ENCODE data around the gene NVL.

NVL gene

DNA sequence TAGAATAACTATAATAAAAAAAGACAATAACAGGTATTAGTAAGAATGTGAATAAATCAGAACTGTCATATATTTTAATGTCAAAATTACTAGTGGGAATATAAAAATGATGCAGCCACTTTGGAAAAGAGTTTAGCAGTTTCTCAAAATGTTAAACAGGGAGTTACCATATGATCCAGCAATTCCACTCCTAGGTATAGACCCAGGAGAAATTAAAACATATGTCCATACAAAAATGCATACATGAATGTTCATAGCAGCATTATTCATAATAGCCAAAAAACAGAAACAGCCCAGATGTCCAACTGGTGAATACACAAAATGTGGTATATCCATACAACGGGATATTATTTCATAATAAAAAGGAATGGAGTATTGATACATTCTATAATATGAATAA lies 71.6 kb downstream of the NVL start:
- Histone ChIP-seq H3K4me2 (ENCODE audit: insufficient read depth, low read length, poor library complexity, severe bottlenecking) (no peak overlapping the region), H3K36me3 (replicated peaks in 1 of 2; ENCODE audit: control insufficient read depth in 2 of 2, insufficient read depth in 2 of 2, low read length in 2 of 2) (peaks cover 0 to 33% of the 10 kb centered on the region in 2 donors), H3K27ac (replicated peaks; ENCODE audit: low read length) (no peak overlapping the region), H3K9me3 (replicated peaks in 1 of 2; ENCODE audit: control insufficient read depth in 2 of 2, insufficient read depth in 1 of 2, low read depth in 1 of 2, low read length in 2 of 2) (no peaks in the 10 kb centered on the region), H3K4me3 (ENCODE audit: low read length in 2 of 2) (no peak overlapping the region), H3K9ac (ENCODE audit: low read depth, low read length, poor library complexity) (no peak overlapping the region), H3K79me1 (ENCODE audit: low read depth, low read length) (no peaks in the 10 kb centered on the region), H2BK5ac (ENCODE audit: low read length) (no peak overlapping the region), H4K91ac (ENCODE audit: low read depth, low read length, poor library complexity) (no peak overlapping the region), H2BK15ac (ENCODE audit: low read length) (no peak overlapping the region), H3K4ac (ENCODE audit: low read length) (no peak overlapping the region), H3K14ac (ENCODE audit: low read length) (no peak overlapping the region), H4K8ac (ENCODE audit: low read depth, low read length) (no peak overlapping the region), H2AFZ (ENCODE audit: low read length) (no peak overlapping the region), H3K18ac (ENCODE audit: low read length) (no peak overlapping the region), H3K27me3 (ENCODE audit: control insufficient read depth in 3 of 3, insufficient read depth in 3 of 3, low read depth in 1 of 3, low read length in 3 of 3) (no peaks in the 10 kb centered on the region), H3K4me1 (ENCODE audit: control insufficient read depth in 2 of 2, insufficient read depth in 1 of 2, low read depth in 1 of 2, low read length in 2 of 2) (peaks cover 0 to 2% of the 10 kb centered on the region in 2 donors), H2BK120ac (ENCODE audit: low read depth, low read length) (no peak overlapping the region), H2AK5ac (ENCODE audit: low read depth, low read length) (no peak overlapping the region), H3K23ac (ENCODE audit: low read depth, low read length, poor library complexity) (no peak overlapping the region), H2BK12ac (ENCODE audit: low read length) (no peak overlapping the region)
- DNase-seq (ENCODE audit: low spot score) = no peak
- WGBS, 2 donors (ENCODE audit: extremely low coverage in 2 of 2, insufficient read length in 2 of 2, insufficient replicate concordance in 1 of 2) = no CpG with 5 or more reads among the region's 1 CpG

GRCh38 chr1:224256640-224257039 lies 73.3 kb downstream of the NVL start:
- H3K27ac ChIP-seq (replicated peaks; ENCODE audit: low read length) = peak overlapping the region; percentile 70
- H2AFZ ChIP-seq (ENCODE audit: low read length) = no peak overlapping the region
- H2BK12ac ChIP-seq (ENCODE audit: low read length) = no peak overlapping the region
- no peaks in the 10 kb centered on the region for H3K27me3 ChIP-seq (ENCODE audit: control insufficient read depth in 3 of 3, insufficient read depth in 3 of 3, low read depth in 1 of 3, low read length in 3 of 3)
- H4K91ac ChIP-seq (ENCODE audit: low read depth, low read length, poor library complexity) = no peak overlapping the region
- H3K14ac ChIP-seq (ENCODE audit: low read length) = no peak overlapping the region
- WGBS, 2 donors (ENCODE audit: extremely low coverage in 2 of 2, insufficient read length in 2 of 2, insufficient replicate concordance in 1 of 2) = no CpG with 5 or more reads among the region's 3 CpGs
- H3K36me3 ChIP-seq (replicated peaks in 1 of 2; ENCODE audit: control insufficient read depth in 2 of 2, insufficient read depth in 2 of 2, low read length in 2 of 2) = peaks cover 0 to 23% of the 10 kb centered on the region in 2 donors
- H3K9me3 ChIP-seq (replicated peaks in 1 of 2; ENCODE audit: control insufficient read depth in 2 of 2, insufficient read depth in 1 of 2, low read depth in 1 of 2, low read length in 2 of 2) = no peaks in the 10 kb centered on the region
- H3K4ac ChIP-seq (ENCODE audit: low read length) = no peak overlapping the region
- no peak overlapping the region for H2AK5ac ChIP-seq (ENCODE audit: low read depth, low read length)
- H3K79me1 ChIP-seq (ENCODE audit: low read depth, low read length) = no peaks in the 10 kb centered on the region
- H2BK5ac ChIP-seq (ENCODE audit: low read length) = no peak overlapping the region
- no peak overlapping the region for H2BK15ac ChIP-seq (ENCODE audit: low read length)
- no peak overlapping the region for H3K9ac ChIP-seq (ENCODE audit: low read depth, low read length, poor library complexity)
- no peak overlapping the region for H3K4me3 ChIP-seq (ENCODE audit: low read length in 2 of 2)
- H3K23ac ChIP-seq (ENCODE audit: low read depth, low read length, poor library complexity) = no peak overlapping the region
- H3K18ac ChIP-seq (ENCODE audit: low read length) = no peak overlapping the region
- H3K4me2 ChIP-seq (ENCODE audit: insufficient read depth, low read length, poor library complexity, severe bottlenecking) = no peak overlapping the region
- DNase-seq (ENCODE audit: low spot score) = no peak
- H3K4me1 ChIP-seq (ENCODE audit: control insufficient read depth in 2 of 2, insufficient read depth in 1 of 2, low read depth in 1 of 2, low read length in 2 of 2) = peaks cover 0 to 2% of the 10 kb centered on the region in 2 donors
- H2BK120ac ChIP-seq (ENCODE audit: low read depth, low read length) = no peak overlapping the region
- no peak overlapping the region for H4K8ac ChIP-seq (ENCODE audit: low read depth, low read length)

DNA sequence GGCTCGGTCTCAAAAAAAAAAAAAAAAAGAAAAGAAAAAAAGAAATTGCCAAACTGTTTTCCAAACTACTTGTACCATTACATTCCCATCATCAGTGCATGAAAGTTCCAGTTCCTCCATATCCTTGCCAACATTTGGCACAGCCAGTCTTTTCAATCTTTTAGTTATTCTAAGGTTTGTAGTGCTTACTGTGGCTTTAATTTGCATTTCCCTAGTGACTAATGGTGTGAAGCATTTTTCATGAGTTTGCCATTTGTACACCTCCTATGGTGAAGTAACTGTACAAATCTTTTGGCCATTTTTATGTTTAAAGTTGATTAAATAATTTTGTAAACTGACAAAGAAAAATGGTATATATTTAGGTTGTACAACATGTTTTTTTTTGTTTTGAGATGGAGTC lies 76.3 kb downstream of the NVL start:
- H2BK12ac ChIP-seq (ENCODE audit: low read length) = no peak overlapping the region
- no peak overlapping the region for H3K9ac ChIP-seq (ENCODE audit: low read depth, low read length, poor library complexity)
- H2AK5ac ChIP-seq (ENCODE audit: low read depth, low read length) = no peak overlapping the region
- no peaks in the 10 kb centered on the region for H3K27me3 ChIP-seq (ENCODE audit: control insufficient read depth in 3 of 3, insufficient read depth in 3 of 3, low read depth in 1 of 3, low read length in 3 of 3)
- no peak overlapping the region for H2AFZ ChIP-seq (ENCODE audit: low read length)
- H3K9me3 ChIP-seq (replicated peaks in 1 of 2; ENCODE audit: control insufficient read depth in 2 of 2, insufficient read depth in 1 of 2, low read depth in 1 of 2, low read length in 2 of 2) = no peaks in the 10 kb centered on the region
- no peak overlapping the region for H3K27ac ChIP-seq (replicated peaks; ENCODE audit: low read length)
- no peak overlapping the region for H3K23ac ChIP-seq (ENCODE audit: low read depth, low read length, poor library complexity)
- WGBS, 2 donors (ENCODE audit: extremely low coverage in 2 of 2, insufficient read length in 2 of 2, insufficient replicate concordance in 1 of 2) = no CpG with 5 or more reads among the region's 1 CpG
- H2BK120ac ChIP-seq (ENCODE audit: low read depth, low read length) = no peak overlapping the region
- H2BK15ac ChIP-seq (ENCODE audit: low read length) = no peak overlapping the region
- no peak overlapping the region for H3K14ac ChIP-seq (ENCODE audit: low read length)
- no peak overlapping the region for H3K18ac ChIP-seq (ENCODE audit: low read length)
- H3K4me2 ChIP-seq (ENCODE audit: insufficient read depth, low read length, poor library complexity, severe bottlenecking) = no peak overlapping the region
- H4K91ac ChIP-seq (ENCODE audit: low read depth, low read length, poor library complexity) = no peak overlapping the region
- H4K8ac ChIP-seq (ENCODE audit: low read depth, low read length) = no peak overlapping the region
- DNase-seq (ENCODE audit: low spot score) = no peak
- H3K4me3 ChIP-seq (ENCODE audit: low read length in 2 of 2) = no peak overlapping the region
- peaks cover 0 to 2% of the 10 kb centered on the region in 2 donors for H3K4me1 ChIP-seq (ENCODE audit: control insufficient read depth in 2 of 2, insufficient read depth in 1 of 2, low read depth in 1 of 2, low read length in 2 of 2)
- no peaks in the 10 kb centered on the region for H3K79me1 ChIP-seq (ENCODE audit: low read depth, low read length)
- peaks cover 4 to 28% of the 10 kb centered on the region in 2 donors for H3K36me3 ChIP-seq (replicated peaks in 1 of 2; ENCODE audit: control insufficient read depth in 2 of 2, insufficient read depth in 2 of 2, low read length in 2 of 2)
- H2BK5ac ChIP-seq (ENCODE audit: low read length) = no peak overlapping the region
- H3K4ac ChIP-seq (ENCODE audit: low read length) = no peak overlapping the region

GRCh38 chr1:224252479-224252878 lies 77.5 kb downstream of the NVL start:
- no peak overlapping the region for H2AFZ ChIP-seq (ENCODE audit: low read length)
- no peak overlapping the region for H3K4me3 ChIP-seq (ENCODE audit: low read length in 2 of 2)
- H4K8ac ChIP-seq (ENCODE audit: low read depth, low read length) = no peak overlapping the region
- no peaks in the 10 kb centered on the region for H3K79me1 ChIP-seq (ENCODE audit: low read depth, low read length)
- H3K14ac ChIP-seq (ENCODE audit: low read length) = no peak overlapping the region
- H3K4me2 ChIP-seq (ENCODE audit: insufficient read depth, low read length, poor library complexity, severe bottlenecking) = no peak overlapping the region
- no peaks in the 10 kb centered on the region for H3K27me3 ChIP-seq (ENCODE audit: control insufficient read depth in 3 of 3, insufficient read depth in 3 of 3, low read depth in 1 of 3, low read length in 3 of 3)
- peaks cover 0 to 2% of the 10 kb centered on the region in 2 donors for H3K4me1 ChIP-seq (ENCODE audit: control insufficient read depth in 2 of 2, insufficient read depth in 1 of 2, low read depth in 1 of 2, low read length in 2 of 2)
- H3K9ac ChIP-seq (ENCODE audit: low read depth, low read length, poor library complexity) = no peak overlapping the region
- no peak overlapping the region for H3K23ac ChIP-seq (ENCODE audit: low read depth, low read length, poor library complexity)
- no peak overlapping the region for H2AK5ac ChIP-seq (ENCODE audit: low read depth, low read length)
- H3K9me3 ChIP-seq (replicated peaks in 1 of 2; ENCODE audit: control insufficient read depth in 2 of 2, insufficient read depth in 1 of 2, low read depth in 1 of 2, low read length in 2 of 2) = no peaks in the 10 kb centered on the region
- H2BK120ac ChIP-seq (ENCODE audit: low read depth, low read length) = no peak overlapping the region
- H4K91ac ChIP-seq (ENCODE audit: low read depth, low read length, poor library complexity) = no peak overlapping the region
- peaks cover 7 to 35% of the 10 kb centered on the region in 2 donors for H3K36me3 ChIP-seq (replicated peaks in 1 of 2; ENCODE audit: control insufficient read depth in 2 of 2, insufficient read depth in 2 of 2, low read length in 2 of 2)
- no peak overlapping the region for H3K4ac ChIP-seq (ENCODE audit: low read length)
- H3K18ac ChIP-seq (ENCODE audit: low read length) = no peak overlapping the region
- no peak overlapping the region for H3K27ac ChIP-seq (replicated peaks; ENCODE audit: low read length)
- no peak overlapping the region for H2BK12ac ChIP-seq (ENCODE audit: low read length)
- no peak overlapping the region for H2BK5ac ChIP-seq (ENCODE audit: low read length)
- DNase-seq (ENCODE audit: low spot score) = no peak
- H2BK15ac ChIP-seq (ENCODE audit: low read length) = no peak overlapping the region

Measured in neuronal stem cell (in vitro differentiated cells).